Neural cell (in vitro differentiated cells): ENCODE data around the gene EHHADH.

Source experiments
- CTCF ChIP-seq: fragments of 450-650 bp; IDR thresholded peaks from 2 replicates; pipeline ENCODE4 v1.5.1; 2014; ENCODE audit warnings: antibody characterized with exemption, mild to moderate bottlenecking, moderate library complexity; ENCODE audit not compliant: poor library complexity, severe bottlenecking
- MXI1 ChIP-seq: fragments of 450-650 bp; conservative IDR thresholded peaks from 2 replicates; pipeline ENCODE4 v1.6.1; 2014; ENCODE audit warnings: antibody characterized with exemption, mild to moderate bottlenecking; ENCODE audit not compliant: poor library complexity, severe bottlenecking
- RAD21 ChIP-seq: fragments of 450-650 bp; conservative IDR thresholded peaks from 2 replicates; pipeline ENCODE4 v1.6.1; 2014; ENCODE audit warnings: antibody characterized with exemption, mild to moderate bottlenecking, moderate library complexity

- TF ChIP-seq CTCF (no peak), RAD21 (no peak), MXI1 (no peak)
Measured at GRCh38 chr3:185210621-185211142, 43.2 kb downstream of the EHHADH start.
